Activated naive CD8-positive, alpha-beta T cell treated with anti-CD3 and anti-CD28 coated beads, Interleukin-2, amount 50 U/mL, for 24 hours (primary cell): Measurements from ENCODE around the gene CCR1.
"Not testable (repeated sequence)": the region's sequence is repeated elsewhere in the genome, so short reads cannot be mapped to it uniquely, and the experiment has no call there.

Source experiments
- ATAC-seq: fragments of 150-1000 bp; cut with Tn5 transposase; one replicate; pipeline ENCODE4 v1.10.0; 2021
- DNase-seq: peaks from one replicate; pipeline ENCODE4 v3.0.0; 2021
- H3K27ac Mint-ChIP-seq: one replicate; pipeline ENCODE4 v1.8.0; 2021; ENCODE audit warnings: mild to moderate bottlenecking, mixed read lengths
- H3K27me3 Mint-ChIP-seq: one replicate; pipeline ENCODE4 v1.8.0; 2021; ENCODE audit warnings: mixed read lengths
- H3K36me3 Mint-ChIP-seq: one replicate; pipeline ENCODE4 v1.8.0; 2021; ENCODE audit warnings: low read depth, mixed read lengths
- H3K4me1 Mint-ChIP-seq: one replicate; pipeline ENCODE4 v1.8.0; 2021; ENCODE audit warnings: mixed read lengths
- H3K4me3 Mint-ChIP-seq: one replicate; pipeline ENCODE4 v1.8.0; 2021; ENCODE audit warnings: mild to moderate bottlenecking, moderate library complexity, mixed read lengths
- H3K9me3 Mint-ChIP-seq: one replicate; pipeline ENCODE4 v1.8.0; 2021; ENCODE audit warnings: mixed read lengths

Gene CCR1

GRCh38 chr3:46168583-46169345, 39.3 kb downstream of the CCR1 start:
- Mint-ChIP-seq H3K36me3 (no peaks in the 10 kb centered on the region), H3K9me3 (peaks cover 10% of the 10 kb centered on the region), H3K4me3 (no peak overlapping the region), H3K27ac (no peak overlapping the region), H3K27me3 (peaks cover 4% of the 10 kb centered on the region), H3K4me1 (no peaks in the 10 kb centered on the region)
- ATAC-seq (no peak), DNase-seq (no peak)

- peaks cover 3% of the 10 kb centered on the region for H3K9me3 Mint-ChIP-seq
- peaks cover 4% of the 10 kb centered on the region for H3K27me3 Mint-ChIP-seq
- no peaks in the 10 kb centered on the region for H3K36me3 Mint-ChIP-seq
Measured at GRCh38 chr3:46163556-46164041, 44.5 kb downstream of the CCR1 start.

GRCh38 chr3:46162975-46163555, 45.0 kb downstream of the CCR1 start:
- Mint-ChIP-seq H3K4me3 (no peak overlapping the region), H3K27me3 (peaks cover 4% of the 10 kb centered on the region), H3K36me3 (no peaks in the 10 kb centered on the region), H3K9me3 (no peaks in the 10 kb centered on the region), H3K4me1 (no peaks in the 10 kb centered on the region), H3K27ac (no peak overlapping the region)
- ATAC-seq (no peak), DNase-seq (no peak)

More at GRCh38 chr3:46163556-46164041, 44.5 kb downstream of the CCR1 start:
- DNase-seq (no peak), ATAC-seq (no peak)
- H3K27ac Mint-ChIP-seq: no peak overlapping the region
- H3K4me3 Mint-ChIP-seq: no peak overlapping the region
- no peaks in the 10 kb centered on the region for H3K4me1 Mint-ChIP-seq

GRCh38 chr3:46157685-46158084, 50.4 kb downstream of the CCR1 start:
- H3K4me3 Mint-ChIP-seq, H3K4me1 Mint-ChIP-seq, H3K36me3 Mint-ChIP-seq, ATAC-seq, H3K27ac Mint-ChIP-seq, H3K9me3 Mint-ChIP-seq, H3K27me3 Mint-ChIP-seq, DNase-seq: not testable (repeated sequence)

- Mint-ChIP-seq H3K27ac (no peak overlapping the region), H3K9me3 (no peaks in the 10 kb centered on the region), H3K27me3 (no peaks in the 10 kb centered on the region), H3K4me3 (no peak overlapping the region), H3K4me1 (peaks cover 6% of the 10 kb centered on the region), H3K36me3 (no peaks in the 10 kb centered on the region)
- DNase-seq: no peak
- no peak for ATAC-seq
Measured at GRCh38 chr3:46154311-46154710, 53.8 kb downstream of the CCR1 start.
